ENCODE results near the gene UQCR10. TPM values are rescaled to one million over a fixed set of nuclear protein-coding genes. Genes with fewer than 3 reads are reported as not detected.

The UQCR10 gene
- total and polyA plus RNA-seq, 9 of the 15 experiments (the other 6 are each of a cell fraction or from before 2014, with no cell fraction given), result 128 to 903 (median 163) TPM

DNA sequence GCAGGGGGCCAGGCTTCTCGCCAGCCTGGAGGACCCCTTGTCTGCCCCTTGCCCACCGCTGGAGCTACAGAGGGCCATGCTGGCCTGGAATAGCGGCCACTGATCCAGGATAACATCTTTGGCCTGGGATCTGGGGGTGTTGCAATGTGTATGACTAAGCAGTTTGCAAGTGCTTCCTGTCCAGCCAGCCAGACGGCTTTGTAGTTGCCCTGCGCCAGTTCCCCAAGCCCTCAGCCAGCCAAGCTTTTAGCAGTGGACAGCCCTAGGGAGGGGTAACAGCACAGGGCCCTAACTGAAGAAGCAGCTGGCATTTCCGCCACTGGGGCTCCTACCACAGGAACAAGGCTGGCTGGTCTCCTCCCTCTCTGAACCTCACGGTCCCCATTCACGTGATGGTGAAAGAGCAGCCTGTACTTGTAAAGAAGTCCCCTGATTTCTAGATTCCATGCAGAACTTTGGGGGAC is 32.1 kb downstream of the UQCR10 start:
- Histone ChIP-seq H4K20me1 (replicated peaks; ENCODE audit: control insufficient read depth, insufficient read depth, low read length) (no peaks in the 10 kb centered on the region), H3K36me3 (ENCODE audit: control insufficient read depth, insufficient read depth, low read length) (peaks cover 56% of the 10 kb centered on the region), H3K79me2 (ENCODE audit: control insufficient read depth, insufficient read depth, low read length) (no peaks in the 10 kb centered on the region), H3K9me3 (replicated peaks; ENCODE audit: control insufficient read depth, insufficient read depth, low read depth, low read length) (no peaks in the 10 kb centered on the region), H2AFZ (ENCODE audit: low read depth, low read length) (peak overlapping the region; percentile 75), H3K27me3 (ENCODE audit: control insufficient read depth in 2 of 2, insufficient read depth in 2 of 2, low read length in 2 of 2) (no peaks in the 10 kb centered on the region), H3K4me1 (replicated peaks in 1 of 2; ENCODE audit: control insufficient read depth in 2 of 2, insufficient read depth in 2 of 2, low read length in 2 of 2) (peaks cover 20 to 29% of the 10 kb centered on the region in 2 experiments), H3K4me2 (ENCODE audit: insufficient read depth, low read length) (peak overlapping the region; percentile 40), H3K9ac (ENCODE audit: insufficient read depth in 1 of 2, low read depth in 2 of 2, low read length in 2 of 2) (peak overlapping the region; percentile 56 to 85), H3K27ac (ENCODE audit: extremely low read depth, low read depth, low read length) (peak overlapping the region; percentile 73), H3K9me1 (ENCODE audit: control insufficient read depth, insufficient read depth, low read length) (no peaks in the 10 kb centered on the region), H3K4me3 (no peak overlapping the region)
- WGBS (ENCODE audit: insufficient coverage, low coverage, missing lambda C conversion rate), result 4% methylated on average over 7 of the region's 8 CpGs
- DNase-seq (ENCODE audit: extremely low read depth in 1 of 4, low spot score in 3 of 4) (peak; percentile 72 to 84 (median 78)), ATAC-seq (peak; percentile 96), FAIRE-seq (peak; percentile 97)
- intact Hi-C loops (cut with micrococcal nuclease) (no loop called here), in situ Hi-C loops (cut with MboI) (no loop called here)
- ChIA-PET POLR2A (interaction anchor here (0.5 to 1.7 kb wide), 5 partner anchors 11 to 251 kb away, joined by 3 to 4 read pairs (median 4); no protein-coding TSS in a partner anchor), CTCF (ENCODE audit: low intra/inter-chr PET ratio) (no interaction called here)
- BruUV-seq (replicated peaks), result no TSS peak
- TF ChIP-seq TAF7 (tag; IDR thresholded peaks at IDR 0.05), result no peak
- peak; percentile 60 for TF ChIP-seq NCOR1 (IDR thresholded peaks at IDR 0.05)
- no peak for TF ChIP-seq ZC3H11A (IDR thresholded peaks at IDR 0.05; ENCODE audit: low read depth, low read length)
- TF ChIP-seq PHF21A (IDR thresholded peaks at IDR 0.05; ENCODE audit: borderline replicate concordance, low read depth), result no peak
- 0 out of 2 replicates have a peak, but pooled peaks have one; percentile 44 for TF ChIP-seq ZNF766 (CRISPR knock-in tag; conservative IDR thresholded peaks at IDR 0.05)
- TF ChIP-seq, protein P1, sequence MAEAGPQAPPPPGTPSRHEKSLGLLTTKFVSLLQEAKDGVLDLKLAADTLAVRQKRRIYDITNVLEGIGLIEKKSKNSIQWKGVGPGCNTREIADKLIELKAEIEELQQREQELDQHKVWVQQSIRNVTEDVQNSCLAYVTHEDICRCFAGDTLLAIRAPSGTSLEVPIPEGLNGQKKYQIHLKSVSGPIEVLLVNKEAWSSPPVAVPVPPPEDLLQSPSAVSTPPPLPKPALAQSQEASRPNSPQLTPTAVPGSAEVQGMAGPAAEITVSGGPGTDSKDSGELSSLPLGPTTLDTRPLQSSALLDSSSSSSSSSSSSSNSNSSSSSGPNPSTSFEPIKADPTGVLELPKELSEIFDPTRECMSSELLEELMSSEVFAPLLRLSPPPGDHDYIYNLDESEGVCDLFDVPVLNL (CRISPR knock-in tag; IDR thresholded peaks at IDR 0.05; ENCODE audit: low read depth), result no peak
- TF ChIP-seq, protein P2, sequence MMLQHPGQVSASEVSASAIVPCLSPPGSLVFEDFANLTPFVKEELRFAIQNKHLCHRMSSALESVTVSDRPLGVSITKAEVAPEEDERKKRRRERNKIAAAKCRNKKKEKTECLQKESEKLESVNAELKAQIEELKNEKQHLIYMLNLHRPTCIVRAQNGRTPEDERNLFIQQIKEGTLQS (IDR thresholded peaks at IDR 0.05), result peak; percentile 89
- TF ChIP-seq, protein P2 (CRISPR knock-in tag; conservative IDR thresholded peaks at IDR 0.05), result no peak
- no peak for TF ChIP-seq TAF15 (IDR thresholded peaks at IDR 0.05; ENCODE audit: low read depth, low read length)
